Activated CD8-positive, alpha-beta memory T cell treated with anti-CD3 and anti-CD28 coated beads, Interleukin-2, amount 50 U/mL, for 1 hour (primary cell): ENCODE measurements around the gene HDAC4.

ENCODE experiments used
- DNase-seq: peaks from one replicate; pipeline ENCODE4 v3.0.0-alpha.2; 2020; ENCODE audit errors: extremely low read depth

HDAC4 gene

GRCh38 chr2:239168575-239168974 lies 232.2 kb downstream of the HDAC4 start:
- DNase-seq: no peak

GRCh38 chr2:239167766-239168444 lies 232.9 kb downstream of the HDAC4 start:
- DNase-seq: no peak

GRCh38 chr2:239167011-239167673 lies 233.7 kb downstream of the HDAC4 start:
- no peak for DNase-seq

- DNase-seq: no peak
Observed at GRCh38 chr2:239166201-239166834, 234.5 kb downstream of the HDAC4 start.

GRCh38 chr2:239165206-239165831 lies 235.5 kb downstream of the HDAC4 start:
- no peak for DNase-seq

GRCh38 chr2:239164335-239164871 lies 236.4 kb downstream of the HDAC4 start:
- no peak for DNase-seq

GRCh38 chr2:239163688-239164334 lies 237.0 kb downstream of the HDAC4 start:
- DNase-seq: no peak

- no peak for DNase-seq
Observed at GRCh38 chr2:239162976-239163687, 237.7 kb downstream of the HDAC4 start.

GRCh38 chr2:239162141-239162821 lies 238.5 kb downstream of the HDAC4 start:
- no peak for DNase-seq

- no peak for DNase-seq
Observed at GRCh38 chr2:239161711-239162140, 239.1 kb downstream of the HDAC4 start.

- DNase-seq: no peak
Observed at GRCh38 chr2:239160226-239161143, 240.3 kb downstream of the HDAC4 start.

- DNase-seq: no peak
Observed at GRCh38 chr2:239159476-239159911, 241.3 kb downstream of the HDAC4 start.

- no peak for DNase-seq
Observed at GRCh38 chr2:239158641-239159475, 242.0 kb downstream of the HDAC4 start.

- DNase-seq: no peak
Observed at GRCh38 chr2:239157771-239158170, 243.0 kb downstream of the HDAC4 start.

GRCh38 chr2:239157269-239157668 lies 243.6 kb downstream of the HDAC4 start:
- DNase-seq: no peak

GRCh38 chr2:239156516-239157265 lies 244.1 kb downstream of the HDAC4 start:
- DNase-seq: no peak

- no peak for DNase-seq
Observed at GRCh38 chr2:239155806-239156480, 244.9 kb downstream of the HDAC4 start.
